Heart left ventricle (tissue), 16 donors: ENCODE results near the gene SREBF2. TPM values are rescaled to one million over a fixed set of nuclear protein-coding genes. Genes with fewer than 3 reads are reported as not detected.

Experiments
- ATAC-seq, 4 donors: fragments of 200-7000 bp; cut with Tn5 transposase; one replicate each; pipeline ENCODE4 v1.9.1; 2020 to 2022; ENCODE audit warnings: moderate library complexity in 4 of 4, mild to moderate bottlenecking in 3 of 4, moderate number of reproducible peaks in 1 of 4
- DNase-seq, 5 donors: peaks; one replicate each; pipeline ENCODE4 v3.0.0-alpha.2; 2020
- H3K27ac ChIP-seq, 12 donors: fragments of 200-600 bp; sonication (generic) in 4 of 12; one replicate each; pipeline versions ENCODE4 v1.5.0 to v1.8.0; 2016 to 2022; ENCODE audit warnings: mild to moderate bottlenecking in 2 of 12
- H3K27me3 ChIP-seq, 9 donors: fragments of 200-600 bp; sonication (generic) in 2 of 9; one replicate each; pipeline versions ENCODE4 v1.5.1 to v1.8.0; 2016 to 2022; ENCODE audit warnings: mild to moderate bottlenecking in 3 of 9
- H3K36me3 ChIP-seq, 9 donors: fragments of 200-600 bp; sonication (generic) in 2 of 9; one replicate each; pipeline versions ENCODE4 v1.5.0 to v1.8.0; 2018 to 2022; ENCODE audit warnings: mild to moderate bottlenecking in 2 of 9
- H3K4me1 ChIP-seq, 12 donors: fragments of 200-600 bp; sonication (generic) in 4 of 12; one replicate each; pipeline versions ENCODE4 v1.5.0 to v1.8.0; 2016 to 2022; ENCODE audit warnings: mild to moderate bottlenecking in 3 of 12
- H3K4me3 ChIP-seq, 12 donors: fragments of 200-600 bp; sonication (generic) in 4 of 12; one replicate each; pipeline versions ENCODE4 v1.5.0 to v1.8.0; 2017 to 2022; ENCODE audit warnings: mild to moderate bottlenecking in 9 of 12, moderate library complexity in 4 of 12
- H3K9me3 ChIP-seq, 12 donors: fragments of 200-600 bp; sonication (generic) in 4 of 12; one replicate each; pipeline versions ENCODE4 v1.5.0 to v1.8.0; 2016 to 2022; ENCODE audit warnings: mild to moderate bottlenecking in 1 of 12
- CTCF ChIP-seq, 12 donors: fragments of 200-600 bp; sonication (generic) in 4 of 12; IDR thresholded peaks; one replicate each; pipeline versions ENCODE4 v1.5.0 to v1.8.0; 2018 to 2022; ENCODE audit warnings: antibody characterized with exemption in 12 of 12, mild to moderate bottlenecking in 5 of 12
- POLR2A ChIP-seq, 2 donors: fragments of 450-650 bp; IDR thresholded peaks; one replicate each; pipeline ENCODE4 v1.6.1; 2017; ENCODE audit warnings: antibody characterized with exemption in 2 of 2, mild to moderate bottlenecking in 2 of 2, moderate library complexity in 2 of 2
- WGBS, 4 donors: extraction: QIAGEN DNeasy Blood & Tissue Kit in 2 of 4; methylation state at CpG; one replicate each; pipeline versions ENCODE4 v1.1.5 to v1.1.7; 2013 to 2018; 5-methylcytosine and 5-hydroxymethylcytosine counted together
- intact Hi-C, 10 donors: fragments of 100-400 bp; cut with DNase I; formaldehyde crosslinking; loops; one replicate each; pipeline versions ENCODE4 v1.11.1 to v1.14.2; 2022
- polyA plus RNA-seq, 2 donors: library from polyadenylated mRNA; stranded (reverse); fragments of 200-250 nt; gene quantifications; one replicate each; pipeline ENCODE4 v1.2.3, GENCODE V29; 2013
- total RNA-seq, 9 donors: library from RNA; depleted of rRNA in 2 of 9; stranded (reverse); fragments of >200 nt in 2 of 9; fragmentation: NEBNext Ultra II Directional in 3 of 9; extraction: Animal tissue kit (Norgen Biotek cat#: 25700) in 3 of 9; gene quantifications; one replicate each; pipeline versions ENCODE4 v1.1.0 to v1.2.4, GENCODE V29; 2016 to 2023
- donor health status: ischemic (EF 13 %, LVEDD 7.1; RV severe dilation, severe dysfunction).
- donor health status: healthy with polysubstance abuse.
- donor health status: DM: no; HTN: yes; CAD: no.
- donor health status: DM: no; HTN: no; CAD: no.
- donor health status: ischemic (EF 25% LVEDD 6.9; RV normal size, moderate dysfunction).
- donor health status: ischemic (EF 25% LVEDD 5.7; RV mildly dilated, moderate dysfunction).
- donor health status: healthy.
- donor health status: DM: yes; HTN: yes; CAD: no.
- donor health status: ischemic (EF 35%, LVEDD 5.7; RV mildly dilated, moderate dysfunction).
- donor health status: nonischemic (EF 11% LVEDD 7.7; RV severe dilation, severe dysfunction).
- donor health status: DM: yes; HTN: yes; CAD: no.
- donor health status: PGD.
- donor health status: ischemic (EF 29% LVEDD 5.4; RV normal size, mild dysfunction).
- donor health status: nonischemic (EF 23%, LVEDD 6.1; RV moderate dilation, normal function).

The SREBF2 gene
- total and polyA plus RNA-seq, 11 donors = 39.4 to 115 (median 73.0) TPM

GRCh38 chr22:41891407-41891806 is 58.5 kb downstream of the SREBF2 start:
- peak in 1 of 5 donors; percentile 76 for DNase-seq
- intact Hi-C loops = loop anchor here in 2 of 10 donors (5.0 to 10.0 kb wide), 2 partner anchors 46 to 57 kb away; partner anchors contain the start of gene SREBF2 (in 1 of the 2)
- TF ChIP-seq CTCF (IDR thresholded peaks at IDR 0.05) (no peak), POLR2A (IDR thresholded peaks at IDR 0.05) (no peak)
- peak; percentile 47 to 91 (median 76) for ATAC-seq
- peaks cover 0 to 37% (median 6%) of the 10 kb centered on the region in 12 donors for H3K4me1 ChIP-seq
- H3K4me3 ChIP-seq = no peak overlapping the region
- 51 to 82% (median 63%) methylated on average over 9 of the region's 9 CpGs for WGBS, 4 donors
- H3K27me3 ChIP-seq = no peaks in the 10 kb centered on the region
- H3K36me3 ChIP-seq = peaks cover 0 to 97% (median 92%) of the 10 kb centered on the region in 9 donors
- H3K9me3 ChIP-seq = no peaks in the 10 kb centered on the region
- peak overlapping the region in 11 of 12 donors; percentile 24 to 87 (median 75) for H3K27ac ChIP-seq

GRCh38 chr22:41892721-41893120 is 59.8 kb downstream of the SREBF2 start:
- H3K27ac ChIP-seq = peak overlapping the region in 6 of 12 donors; percentile 27 to 63 (median 52)
- ATAC-seq (no peak), DNase-seq (no peak)
- H3K4me1 ChIP-seq = peaks cover 0 to 37% (median 6%) of the 10 kb centered on the region in 12 donors
- no peak overlapping the region for H3K4me3 ChIP-seq
- TF ChIP-seq CTCF (IDR thresholded peaks at IDR 0.05) (no peak), POLR2A (IDR thresholded peaks at IDR 0.05) (no peak)
- H3K27me3 ChIP-seq = no peaks in the 10 kb centered on the region
- WGBS, 4 donors = 81 to 90% (median 90%) methylated on average over 4 of the region's 4 CpGs
- intact Hi-C loops = loop anchor here in 2 of 10 donors (5.0 to 10.0 kb wide), 2 partner anchors 45 to 58 kb away; partner anchors contain the start of gene SREBF2 (in 1 of the 2)
- peaks cover 0 to 97% (median 92%) of the 10 kb centered on the region in 9 donors for H3K36me3 ChIP-seq
- no peaks in the 10 kb centered on the region for H3K9me3 ChIP-seq

GRCh38 chr22:41893591-41894375 is 60.9 kb downstream of the SREBF2 start:
- DNase-seq (peak in 1 of 5 donors; percentile 68), ATAC-seq (peak; percentile 39 to 62 (median 52))
- peaks cover 0 to 97% (median 92%) of the 10 kb centered on the region in 9 donors for H3K36me3 ChIP-seq
- TF ChIP-seq CTCF (IDR thresholded peaks at IDR 0.05) (no peak), POLR2A (IDR thresholded peaks at IDR 0.05) (no peak)
- no peaks in the 10 kb centered on the region for H3K27me3 ChIP-seq
- peak overlapping the region in 9 of 12 donors; percentile 5 to 63 (median 52) for H3K27ac ChIP-seq
- no peaks in the 10 kb centered on the region for H3K9me3 ChIP-seq
- peaks cover 0 to 43% (median 6%) of the 10 kb centered on the region in 12 donors for H3K4me1 ChIP-seq
- intact Hi-C loops = loop anchor here in 2 of 10 donors (5.0 to 10.0 kb wide), 2 partner anchors 44 to 59 kb away; partner anchors contain the start of gene SREBF2 (in 1 of the 2)
- H3K4me3 ChIP-seq = no peak overlapping the region
- 55 to 63% (median 63%) methylated on average over 7 of the region's 7 CpGs for WGBS, 4 donors

GRCh38 chr22:41898645-41899044 is 65.7 kb downstream of the SREBF2 start:
- Histone ChIP-seq H3K9me3 (no peaks in the 10 kb centered on the region), H3K36me3 (peaks cover 0 to 99% (median 90%) of the 10 kb centered on the region in 9 donors), H3K27ac (peak overlapping the region in 9 of 12 donors; percentile 2 to 90 (median 71)), H3K4me3 (no peak overlapping the region), H3K4me1 (peaks cover 0 to 49% (median 14%) of the 10 kb centered on the region in 12 donors), H3K27me3 (no peaks in the 10 kb centered on the region)
- intact Hi-C loops = loop anchor here in 1 of 10 donors (10.0 kb wide), 1 partner anchor 64 kb away; the partner anchor contains the start of gene SREBF2
- 69 to 81% (median 74%) methylated on average over 6 to 11 of the region's 11 CpGs for WGBS, 4 donors
- DNase-seq (peak in 1 of 5 donors; percentile 29), ATAC-seq (peak in 2 of 4 donors; percentile 6 to 12)
- TF ChIP-seq POLR2A (IDR thresholded peaks at IDR 0.05) (no peak), CTCF (IDR thresholded peaks at IDR 0.05) (no peak)
